HuH-7.5 (cell line): ENCODE measurements around the gene GKAP1.
"Not testable (repeated sequence)": the region's sequence is repeated elsewhere in the genome, so short reads cannot be mapped to it uniquely, and the experiment has no call there.

Experiments used
- DNase-seq: peaks from one replicate; pipeline ENCODE4 v3.0.0; 2011; ENCODE audit warnings: low spot score

Gene GKAP1

DNA sequence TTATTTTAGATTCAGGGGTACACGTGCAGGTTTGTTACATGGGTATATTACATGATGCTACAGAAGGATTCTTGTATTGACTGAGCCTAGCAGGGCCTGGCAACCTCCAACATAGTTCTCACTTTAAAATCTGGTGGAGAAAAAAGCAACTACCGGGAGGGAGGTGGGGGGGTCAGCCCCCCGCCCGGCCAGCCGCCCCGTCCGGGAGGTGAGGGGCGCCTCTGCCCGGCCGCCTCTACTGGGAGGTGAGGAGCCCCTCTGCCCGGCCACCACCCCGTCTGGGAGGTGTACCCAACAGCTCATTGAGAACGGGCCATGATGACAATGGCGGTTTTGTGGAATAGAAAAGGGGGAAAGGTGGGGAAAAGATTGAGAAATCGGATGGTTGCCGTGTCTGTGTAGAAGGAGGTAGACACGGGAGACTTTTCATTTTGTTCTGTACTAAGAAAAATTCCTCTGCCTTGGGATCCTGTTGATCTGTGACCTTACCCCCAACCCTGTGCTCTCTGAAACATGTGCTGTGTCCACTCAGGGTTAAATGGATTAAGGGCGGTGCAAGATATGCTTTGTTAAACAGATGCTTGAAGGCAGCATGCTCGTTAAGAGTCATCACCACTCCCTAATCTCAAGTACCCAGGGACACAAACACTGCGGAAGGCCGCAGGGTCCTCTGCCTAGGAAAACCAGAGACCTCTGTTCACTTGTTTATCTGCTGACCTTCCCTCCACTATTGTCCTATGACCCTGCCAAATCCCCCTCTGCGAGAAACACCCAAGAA is 88.8 kb downstream of the GKAP1 start:
- not testable (repeated sequence) for DNase-seq

- no peak for DNase-seq
These were observed 93.1 kb downstream of the GKAP1 start for GRCh38 chr9:83724436-83724835.

GRCh38 chr9:83722726-83723495 is 94.7 kb downstream of the GKAP1 start:
- no peak for DNase-seq

DNA sequence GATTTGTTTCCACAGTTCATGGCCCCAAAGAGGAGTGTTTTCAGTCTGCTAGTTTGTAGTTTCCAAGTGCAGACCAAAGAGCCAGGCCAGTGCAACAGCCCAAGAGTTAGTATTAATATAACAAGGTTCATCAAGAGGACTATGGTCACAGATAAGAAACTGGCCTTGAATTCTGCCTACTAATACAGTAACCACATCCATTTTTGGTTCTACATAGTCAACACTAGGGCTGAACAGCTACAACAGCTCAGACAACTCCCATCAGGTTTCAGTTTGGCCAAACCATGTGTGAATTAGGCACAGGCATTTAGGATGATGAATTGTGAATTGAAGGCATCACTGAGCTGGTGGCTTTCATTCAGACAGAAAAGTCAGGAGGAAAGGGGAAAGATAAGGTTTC is 96.1 kb downstream of the GKAP1 start:
- no peak for DNase-seq

GRCh38 chr9:83715794-83716193 is 101.8 kb downstream of the GKAP1 start:
- DNase-seq: no peak

GRCh38 chr9:83715221-83715620 is 102.3 kb downstream of the GKAP1 start:
- no peak for DNase-seq

DNA sequence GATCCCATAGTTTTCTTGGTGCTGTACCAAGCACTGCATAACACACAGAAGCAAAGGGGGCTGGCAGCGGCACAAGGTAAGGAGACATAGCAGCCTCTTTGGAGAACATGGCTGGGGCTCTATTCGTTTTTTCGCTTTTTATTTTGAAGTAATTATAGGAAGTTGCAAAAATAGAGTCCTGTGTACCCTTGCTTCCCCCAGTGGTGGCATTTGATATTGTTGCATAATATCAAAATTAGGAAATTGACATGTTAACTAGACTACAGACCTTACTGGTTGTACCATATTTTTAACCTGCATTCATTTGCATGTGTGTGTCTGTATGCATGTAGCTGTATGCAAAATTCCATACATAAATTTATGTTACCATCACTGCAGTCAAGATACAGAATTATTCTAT is 103.2 kb downstream of the GKAP1 start:
- DNase-seq: no peak

DNA sequence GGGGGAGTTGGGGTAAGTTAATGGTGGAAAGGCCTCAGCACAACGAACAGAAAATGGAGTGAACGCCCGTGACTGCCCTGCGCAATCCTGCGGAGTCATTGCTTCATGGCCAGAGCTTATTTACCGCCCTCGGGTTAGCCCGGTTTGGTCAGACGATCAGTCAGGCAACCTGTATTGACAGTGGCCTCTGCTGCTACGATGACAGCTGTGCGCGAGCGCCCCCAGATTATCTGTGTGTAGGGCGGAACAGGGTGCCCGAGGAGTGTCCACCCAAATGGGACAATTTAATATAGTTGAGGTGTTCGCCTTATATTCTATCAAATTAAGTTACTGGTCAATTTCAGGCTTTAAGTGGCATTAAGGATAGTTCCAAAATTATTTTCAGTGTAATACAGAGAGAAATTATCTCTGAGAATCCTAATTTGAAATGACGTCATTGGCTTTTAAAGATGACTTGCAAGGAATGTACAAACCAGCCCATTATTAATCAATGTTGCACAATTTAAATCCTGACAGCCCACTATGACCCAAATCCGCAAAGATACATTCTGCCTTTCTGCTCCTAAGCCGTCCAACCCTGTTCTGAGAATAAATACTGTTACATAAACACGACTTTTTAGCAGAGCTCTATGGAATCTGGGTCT is 108.9 kb downstream of the GKAP1 start:
- DNase-seq: peak; percentile 67

- peak; percentile 93 for DNase-seq
These were observed 109.6 kb downstream of the GKAP1 start, which contains the start of gene UBQLN1 for GRCh38 chr9:83707768-83708514. TSS of gene UBQLN1 (minus strand) at chr9:83707958. CDS start at chr9:83707679, 279 bp downstream.

- DNase-seq: peak; percentile 34
These were observed 110.1 kb downstream of the GKAP1 start for GRCh38 chr9:83707518-83707767.

- peak; percentile 26 for DNase-seq
These were observed 110.7 kb downstream of the GKAP1 start for GRCh38 chr9:83706676-83707517.

DNA sequence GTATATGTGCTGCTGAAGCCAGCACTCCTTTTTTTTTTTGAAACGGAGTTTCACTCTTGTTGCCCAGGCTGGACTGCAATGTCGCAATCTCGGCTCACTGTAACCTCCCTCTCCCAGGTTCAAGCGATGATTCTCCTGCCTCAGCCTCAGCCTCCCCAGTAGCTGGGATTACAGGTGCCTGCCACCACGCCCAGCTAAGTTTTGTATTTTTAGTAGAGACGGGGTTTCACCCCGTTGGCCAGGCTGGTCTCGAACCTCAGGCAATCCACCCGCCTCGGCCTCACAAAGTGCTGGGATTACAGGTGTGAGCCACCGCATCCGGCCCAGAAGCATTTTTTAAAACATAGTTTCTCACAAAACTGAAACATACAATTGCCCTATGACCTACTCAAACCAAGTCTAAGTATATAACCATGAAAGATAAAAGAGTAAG is 112.3 kb downstream of the GKAP1 start:
- not testable (repeated sequence) for DNase-seq

DNA sequence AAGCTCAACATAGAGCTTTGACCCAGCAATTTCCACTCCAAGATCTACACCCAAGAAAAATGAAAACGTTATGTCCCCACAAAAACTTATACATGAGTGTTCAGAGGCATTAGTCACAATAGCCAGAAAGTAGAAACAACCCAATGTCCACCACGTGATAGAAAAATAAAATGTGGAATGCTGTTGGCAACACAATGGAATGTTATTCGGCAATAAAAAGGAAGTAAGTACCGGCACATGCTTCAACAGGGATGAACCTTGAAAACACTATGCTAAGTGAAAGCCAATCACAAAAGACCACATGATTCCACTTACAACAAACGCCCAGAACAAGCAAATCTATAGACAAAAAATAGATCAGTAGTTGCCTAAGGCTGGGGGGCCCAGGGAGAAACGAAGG is 115.8 kb downstream of the GKAP1 start:
- no peak for DNase-seq

GRCh38 chr9:83701286-83701685 is 116.3 kb downstream of the GKAP1 start:
- no peak for DNase-seq

- no peak for DNase-seq
These were observed 118.0 kb downstream of the GKAP1 start for GRCh38 chr9:83699615-83700014.

- DNase-seq: no peak
These were observed 118.5 kb downstream of the GKAP1 start for GRCh38 chr9:83698976-83699585.

GRCh38 chr9:83691492-83691891 is 126.1 kb downstream of the GKAP1 start:
- no peak for DNase-seq
